ENCODE data around the gene OSBPL9. TPM values are rescaled to one million over a fixed set of nuclear protein-coding genes. Genes with fewer than 3 reads are reported as not detected.

Gene OSBPL9, protein sequence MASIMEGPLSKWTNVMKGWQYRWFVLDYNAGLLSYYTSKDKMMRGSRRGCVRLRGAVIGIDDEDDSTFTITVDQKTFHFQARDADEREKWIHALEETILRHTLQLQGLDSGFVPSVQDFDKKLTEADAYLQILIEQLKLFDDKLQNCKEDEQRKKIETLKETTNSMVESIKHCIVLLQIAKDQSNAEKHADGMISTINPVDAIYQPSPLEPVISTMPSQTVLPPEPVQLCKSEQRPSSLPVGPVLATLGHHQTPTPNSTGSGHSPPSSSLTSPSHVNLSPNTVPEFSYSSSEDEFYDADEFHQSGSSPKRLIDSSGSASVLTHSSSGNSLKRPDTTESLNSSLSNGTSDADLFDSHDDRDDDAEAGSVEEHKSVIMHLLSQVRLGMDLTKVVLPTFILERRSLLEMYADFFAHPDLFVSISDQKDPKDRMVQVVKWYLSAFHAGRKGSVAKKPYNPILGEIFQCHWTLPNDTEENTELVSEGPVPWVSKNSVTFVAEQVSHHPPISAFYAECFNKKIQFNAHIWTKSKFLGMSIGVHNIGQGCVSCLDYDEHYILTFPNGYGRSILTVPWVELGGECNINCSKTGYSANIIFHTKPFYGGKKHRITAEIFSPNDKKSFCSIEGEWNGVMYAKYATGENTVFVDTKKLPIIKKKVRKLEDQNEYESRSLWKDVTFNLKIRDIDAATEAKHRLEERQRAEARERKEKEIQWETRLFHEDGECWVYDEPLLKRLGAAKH
- total RNA-seq: 52.3 TPM
- long read RNA-seq, transcript OSBPL9-207 (20 exons, 2,755 nt): major isoform, 8 of 76 reads
- long read RNA-seq, transcript OSBPL9-205 (24 exons, 2,940 nt): minor isoform, 7 of 76 reads
- long read RNA-seq, transcript OSBPL9-215 (23 exons, 2,831 nt): minor isoform, 6 of 76 reads
- long read RNA-seq, partial matches to known transcripts: 13 of 76 reads
- long read RNA-seq, other reads (novel, unspliced or antisense): 32 of 76 reads

DNA sequence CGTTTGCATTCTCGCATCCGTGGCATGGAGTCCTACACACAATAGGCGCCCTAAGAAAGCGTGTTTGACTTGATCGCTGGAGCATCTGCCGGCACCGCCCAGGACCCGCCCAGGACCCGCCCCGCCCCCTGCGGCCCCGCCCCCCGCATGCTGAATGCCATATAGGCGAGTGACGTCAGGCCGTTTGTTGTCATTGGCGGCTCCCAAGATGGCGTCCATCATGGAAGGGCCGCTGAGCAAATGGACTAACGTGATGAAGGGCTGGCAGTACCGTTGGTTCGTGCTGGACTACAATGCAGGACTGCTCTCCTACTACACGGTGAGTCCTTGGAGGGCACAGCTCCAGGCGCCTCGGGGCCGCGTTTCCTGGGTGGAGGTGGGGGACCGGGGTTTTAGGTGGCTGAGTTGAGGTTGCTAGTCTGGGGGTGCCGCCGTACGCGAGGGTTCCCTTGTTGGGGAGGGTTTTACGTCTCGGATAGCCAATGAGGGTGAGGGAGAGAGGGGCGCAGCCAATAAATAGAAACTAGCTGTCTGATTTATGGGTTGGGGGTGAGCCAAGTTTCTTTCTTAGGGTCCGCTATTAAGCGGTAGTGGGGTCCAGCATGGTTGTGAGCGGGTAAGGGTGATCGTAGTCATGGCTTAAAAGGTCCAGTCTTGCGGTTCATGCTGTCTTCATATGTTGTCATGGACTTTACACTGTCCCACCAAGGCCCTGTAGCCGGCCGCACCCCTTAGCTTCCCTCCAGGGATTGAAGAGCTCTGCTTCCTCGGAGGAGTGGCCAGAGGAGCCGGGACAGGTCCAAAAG is at the start of gene OSBPL9:
OSBPL9 (plus strand) TSS at position 190 of the 806 bp plus-strand sequence; CDS start at position 209, 19 bp downstream.
- intact Hi-C loops (cut with micrococcal nuclease): no loop called here
- ATAC-seq (peak; percentile 92), DNase-seq (peak; percentile 91)

DNA sequence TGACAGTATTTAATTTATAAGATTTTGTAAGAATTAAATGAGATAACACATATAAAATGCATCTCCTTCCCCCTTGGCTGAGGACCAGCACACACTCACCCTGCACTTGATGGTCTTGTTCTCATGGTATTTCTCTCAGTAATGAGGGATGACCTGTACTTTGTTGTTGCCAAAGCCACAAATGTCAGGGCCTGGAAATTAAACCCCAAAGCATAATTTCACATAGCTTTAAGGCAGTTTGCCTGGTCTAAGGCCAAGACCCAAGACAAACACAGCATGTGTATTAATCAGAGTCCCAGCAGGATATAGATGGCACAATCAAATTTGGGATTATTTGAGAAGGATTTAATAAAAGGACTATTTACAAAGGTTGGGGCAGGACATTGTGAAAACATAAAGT is 49.2 kb upstream of the OSBPL9 start:
- intact Hi-C loops (cut with micrococcal nuclease): no loop called here
- DNase-seq (no peak), ATAC-seq (no peak)

DNA sequence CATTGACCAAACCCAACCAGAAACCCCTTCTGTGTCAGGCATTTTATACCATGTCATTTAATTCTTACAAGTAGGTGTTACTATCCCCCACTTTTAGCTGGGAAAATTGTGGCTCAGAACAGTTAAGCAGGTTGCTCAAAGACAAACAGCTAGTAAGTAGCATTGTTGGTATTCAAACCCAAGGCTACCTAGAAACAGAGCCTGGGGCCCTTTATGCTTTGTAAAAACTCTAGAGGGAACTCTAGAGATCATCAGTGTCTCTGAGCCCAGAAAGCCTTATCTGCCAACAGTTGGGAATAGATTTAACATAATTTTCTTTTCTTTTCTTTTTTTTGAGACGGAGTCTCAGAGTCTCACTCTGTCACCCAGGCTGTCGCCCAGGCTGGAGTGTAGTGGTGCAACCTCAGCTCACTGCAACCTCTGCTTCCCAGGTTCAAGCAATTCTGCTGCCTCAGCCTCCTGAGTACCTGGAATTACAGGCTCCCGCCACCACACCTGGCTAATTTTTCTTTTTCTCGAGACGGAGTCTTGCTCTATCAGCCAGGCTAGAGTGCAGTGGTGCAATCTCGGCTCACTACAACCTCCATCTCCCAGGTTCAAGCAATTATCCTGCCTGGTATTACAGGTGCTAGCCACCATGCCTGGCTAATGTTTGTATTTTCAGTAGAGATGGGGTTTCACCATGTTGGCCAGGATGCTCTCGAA is 48.5 kb upstream of the OSBPL9 start:
- DNase-seq: no peak
- no peak for ATAC-seq
- intact Hi-C loops (cut with micrococcal nuclease): no loop called here

DNA sequence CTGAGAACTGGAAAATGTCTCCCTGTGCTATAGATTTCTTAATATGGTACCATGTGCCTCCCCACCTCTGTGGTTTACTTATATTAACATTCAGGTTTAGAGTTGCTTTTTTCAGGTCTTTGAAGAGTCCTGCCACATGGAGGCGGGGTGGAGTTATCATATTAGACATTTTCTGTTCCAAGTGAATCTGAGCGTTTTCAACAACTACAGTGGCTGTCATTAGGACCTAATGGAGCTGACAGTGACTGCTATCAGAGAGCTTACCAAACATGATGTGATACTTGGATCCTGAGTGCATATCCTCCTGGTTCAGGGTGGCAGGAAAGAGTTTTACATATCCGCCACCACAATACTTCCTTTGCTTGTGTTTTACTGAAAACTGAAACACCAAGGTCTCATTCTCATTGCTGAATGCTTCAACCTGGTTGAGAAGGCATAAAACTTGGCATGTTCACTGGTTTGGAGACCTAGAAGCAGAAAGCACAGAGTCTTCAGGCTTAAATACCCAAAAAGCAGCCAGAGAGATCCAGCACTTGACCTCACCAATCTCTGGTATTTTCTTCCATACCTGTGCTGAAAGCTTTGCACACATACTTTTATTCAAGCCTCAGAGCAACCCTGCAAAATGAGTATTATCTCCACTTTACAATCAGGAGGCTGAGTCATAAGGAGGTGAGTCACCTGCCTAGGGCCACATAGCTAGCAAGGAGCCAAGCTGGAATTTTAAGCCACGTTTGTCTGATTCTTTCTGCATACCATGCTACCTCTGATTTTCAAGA is 47.4 kb upstream of the OSBPL9 start:
- no peak for DNase-seq
- peak; percentile 40 for ATAC-seq

DNA sequence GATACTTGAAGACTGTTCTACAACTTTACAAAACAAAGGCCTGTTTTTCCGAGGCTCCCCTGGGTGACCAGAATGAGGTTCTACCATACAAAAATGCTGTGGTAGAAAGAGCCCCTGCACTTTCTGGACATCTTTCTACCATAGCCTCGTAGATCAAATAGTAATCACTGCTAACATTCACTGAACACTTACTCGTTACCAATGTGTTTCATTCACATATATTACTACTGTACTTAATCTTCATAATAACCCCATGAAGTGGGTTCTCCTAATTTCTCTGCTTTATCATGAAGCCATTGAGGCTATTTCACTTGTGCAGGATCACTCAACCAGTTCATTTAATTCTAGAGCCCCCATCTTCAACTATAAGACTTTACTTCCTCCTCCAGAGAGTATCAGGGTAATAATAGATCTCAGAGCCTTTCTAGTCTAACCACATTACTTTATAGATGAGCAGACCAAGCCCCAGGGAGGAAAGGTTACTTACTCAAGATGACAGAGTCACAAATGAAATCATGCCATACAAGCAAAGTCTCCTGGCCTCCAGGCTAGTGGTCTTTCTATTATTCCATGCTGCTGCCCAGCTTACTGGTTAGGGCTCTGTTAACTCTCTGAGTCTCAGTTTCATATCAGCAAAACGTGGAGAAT is 46.7 kb upstream of the OSBPL9 start:
- no peak for DNase-seq
- ATAC-seq: no peak
- intact Hi-C loops (cut with micrococcal nuclease): no loop called here

More for the DNA sequence above, 47.4 kb upstream of the OSBPL9 start:
- intact Hi-C loops (cut with micrococcal nuclease): no loop called here

DNA sequence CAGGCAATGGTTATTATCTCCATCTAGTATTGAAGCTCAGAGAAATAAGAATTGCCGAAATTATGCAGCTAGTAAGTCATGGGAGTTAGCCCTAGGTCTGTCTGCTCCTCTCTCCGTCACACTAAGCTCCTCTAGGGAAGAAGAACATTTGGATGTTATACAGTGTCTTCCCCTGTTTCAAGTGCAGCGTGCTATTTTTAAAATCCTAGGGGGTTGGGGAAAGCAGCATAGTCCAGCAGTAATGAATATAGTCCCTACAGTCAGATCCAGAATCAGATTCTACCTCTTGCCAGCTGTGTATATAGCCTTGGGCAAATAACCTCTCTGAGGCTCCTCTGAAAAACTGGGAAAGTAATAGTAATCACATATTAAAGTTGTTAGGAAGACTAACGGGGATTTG is 44.5 kb upstream of the OSBPL9 start:
- intact Hi-C loops (cut with micrococcal nuclease): no loop called here
- DNase-seq (no peak), ATAC-seq (peak; percentile 83)

DNA sequence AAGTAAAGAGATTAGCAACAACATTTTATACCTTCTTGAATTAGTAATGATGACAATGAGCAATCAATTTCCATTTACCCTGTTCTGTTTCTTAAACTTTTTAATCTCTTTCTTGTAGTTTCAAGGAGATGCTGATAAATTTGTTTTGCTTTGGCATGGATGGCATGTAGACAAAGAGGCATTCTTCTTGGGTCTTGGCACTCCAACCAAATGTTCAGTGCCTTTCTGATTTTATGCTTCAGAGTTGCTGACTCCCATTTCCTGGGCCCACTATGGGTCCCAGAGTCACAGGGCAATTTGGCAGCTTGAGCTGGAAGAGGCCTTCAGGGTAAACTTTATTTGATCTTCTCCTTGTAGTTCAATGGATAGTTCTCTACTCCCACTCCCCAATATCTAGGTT is 42.1 kb upstream of the OSBPL9 start:
- ATAC-seq (no peak), DNase-seq (no peak)
- intact Hi-C loops (cut with micrococcal nuclease): no loop called here

DNA sequence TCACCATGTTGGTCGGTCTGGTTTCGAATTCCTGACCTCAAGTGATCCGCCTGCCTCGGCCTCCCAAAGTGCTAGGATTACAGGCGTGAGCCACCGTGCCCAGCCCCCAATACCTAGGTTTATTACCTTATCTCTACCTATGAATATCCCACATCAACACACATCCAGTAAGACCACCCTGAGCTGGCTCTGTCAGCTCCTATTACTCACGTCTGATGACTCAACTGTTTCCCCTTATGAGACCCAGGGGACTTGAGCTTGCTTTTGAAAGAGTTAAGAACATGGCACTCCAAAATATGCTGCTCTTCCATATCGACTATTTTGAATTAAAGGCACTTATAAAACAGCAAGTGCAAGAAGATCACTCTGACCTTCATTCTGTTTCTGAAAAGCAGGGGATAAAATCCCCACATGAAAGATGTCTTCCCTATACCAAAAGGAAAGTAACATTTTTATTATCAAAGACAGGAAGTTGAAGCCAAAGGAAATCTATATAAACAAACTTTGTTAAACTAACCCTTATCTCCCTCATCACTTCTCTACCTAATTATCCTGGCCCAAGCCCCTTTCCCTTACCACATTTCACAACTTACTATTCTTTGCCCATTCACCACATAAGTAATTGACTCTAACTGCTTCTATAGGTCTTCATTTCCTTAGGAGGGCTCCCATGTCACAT is 41.3 kb upstream of the OSBPL9 start:
- intact Hi-C loops (cut with micrococcal nuclease): no loop called here
- ATAC-seq (no peak), DNase-seq (no peak)

DNA sequence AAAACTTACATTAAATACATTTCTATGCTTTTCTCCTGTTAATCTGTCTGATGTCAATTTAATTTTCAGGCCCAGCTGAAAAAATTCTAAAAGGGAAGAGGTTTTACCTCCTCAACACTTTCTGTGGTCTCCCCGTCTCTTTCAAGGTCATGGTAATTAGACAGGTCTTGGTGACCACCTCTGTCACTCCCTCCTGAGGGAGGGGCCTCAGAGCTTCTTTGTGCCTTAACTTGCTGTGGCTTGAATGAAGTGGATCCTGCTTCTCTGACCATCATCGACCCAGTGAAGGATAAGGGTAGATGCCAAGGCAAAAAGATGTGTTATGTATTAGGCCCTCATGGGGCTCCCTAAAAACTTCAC is 40.8 kb upstream of the OSBPL9 start:
- DNase-seq: no peak
- ATAC-seq: no peak
- intact Hi-C loops (cut with micrococcal nuclease): no loop called here

DNA sequence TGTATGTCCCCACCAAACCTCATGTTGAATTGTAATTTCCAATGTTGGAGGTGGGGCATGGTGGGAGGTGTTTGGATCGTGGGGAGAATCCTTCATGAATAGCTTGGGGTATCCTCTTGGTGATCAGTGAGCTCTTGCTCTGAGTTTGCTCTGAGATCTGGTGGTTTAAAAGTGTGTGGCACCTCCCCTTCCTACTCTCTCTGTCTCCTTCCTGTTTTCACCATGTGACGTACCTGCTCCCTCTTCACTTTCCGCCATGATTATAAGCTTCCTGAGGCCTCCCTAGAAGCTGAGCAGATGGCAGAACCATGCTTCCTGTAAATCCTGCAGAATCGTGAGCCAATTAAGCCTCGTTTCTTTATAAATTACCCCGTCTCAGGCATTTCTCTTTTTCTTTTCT is 40.0 kb upstream of the OSBPL9 start:
- no peak for ATAC-seq
- intact Hi-C loops (cut with micrococcal nuclease): no loop called here
- no peak for DNase-seq

DNA sequence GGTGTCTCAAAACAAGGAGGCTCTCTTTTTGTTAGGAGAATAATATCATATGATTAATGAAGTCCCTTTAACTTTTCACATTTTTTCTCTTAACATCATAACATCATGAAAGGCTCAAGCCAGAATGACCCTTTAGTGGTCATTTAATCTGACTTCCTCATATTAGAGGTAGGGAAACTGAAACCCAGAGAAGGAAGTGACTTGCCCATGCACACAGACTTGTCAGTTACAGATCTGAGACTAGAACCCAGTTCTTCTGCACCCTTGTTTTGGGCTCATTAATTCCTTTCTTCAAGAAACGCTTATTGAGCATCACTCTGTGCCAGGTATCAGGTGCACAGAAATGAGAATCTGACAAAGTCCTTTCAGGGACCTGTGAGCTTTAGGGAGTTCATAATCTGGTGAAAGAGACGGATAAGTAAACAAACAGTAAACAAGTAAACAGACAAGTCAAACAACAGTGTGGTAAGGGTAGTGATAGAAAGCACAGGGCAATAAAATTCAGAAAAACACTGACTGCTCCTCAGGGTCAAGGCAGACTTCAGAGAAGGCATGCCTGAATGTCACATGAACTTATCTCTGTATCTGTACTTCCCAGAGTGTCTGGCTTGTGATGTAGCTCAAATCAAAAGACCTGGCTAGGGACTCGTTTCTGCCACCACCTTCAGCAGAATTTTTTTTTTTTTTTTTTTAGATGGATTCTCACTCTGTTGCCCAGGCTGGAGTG is 38.3 kb upstream of the OSBPL9 start:
- ATAC-seq (peak; percentile 36), DNase-seq (no peak)
- intact Hi-C loops (cut with micrococcal nuclease): no loop called here

DNA sequence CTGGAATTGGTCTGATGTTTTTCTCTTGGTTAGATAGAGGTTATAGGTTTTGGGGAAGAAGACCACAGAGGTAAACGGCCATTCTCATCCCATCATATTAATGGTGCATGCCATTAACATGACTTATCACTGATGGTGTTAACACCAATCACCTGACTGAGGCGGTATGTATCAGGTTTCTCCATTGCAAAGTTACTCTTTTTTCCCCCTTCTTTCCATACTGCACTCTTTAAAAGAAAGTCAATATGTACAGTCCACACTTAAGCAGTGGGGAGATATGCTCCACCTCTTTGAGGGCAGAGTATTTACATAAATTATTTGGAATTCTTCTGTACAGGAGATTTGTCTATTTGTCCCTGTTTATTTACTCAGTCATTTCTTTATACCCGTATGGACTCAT is 35.7 kb upstream of the OSBPL9 start:
- ATAC-seq: no peak
- intact Hi-C loops (cut with micrococcal nuclease): no loop called here
- DNase-seq: no peak

DNA sequence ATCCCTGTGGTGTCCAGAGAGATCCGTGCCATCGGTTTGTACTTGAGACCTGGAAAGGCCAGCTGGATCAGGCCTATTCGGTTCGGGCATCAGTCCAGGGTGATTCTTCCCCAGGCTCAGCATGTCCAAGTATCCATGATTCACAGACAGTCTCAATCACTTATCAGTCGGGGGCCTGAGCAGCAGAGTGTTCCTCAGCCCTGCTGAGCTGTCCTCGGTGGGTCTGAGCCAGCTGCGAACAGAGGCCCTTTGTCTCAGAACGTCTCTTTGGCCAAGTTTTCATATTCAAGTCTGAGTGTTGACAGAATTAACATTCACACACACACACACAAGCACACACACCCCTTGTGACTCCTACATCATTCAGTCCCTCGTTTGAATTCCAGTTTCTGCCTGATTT is 33.4 kb upstream of the OSBPL9 start:
- ATAC-seq: peak; percentile 99
- intact Hi-C loops (cut with micrococcal nuclease): no loop called here
- peak; percentile 89 for DNase-seq

DNA sequence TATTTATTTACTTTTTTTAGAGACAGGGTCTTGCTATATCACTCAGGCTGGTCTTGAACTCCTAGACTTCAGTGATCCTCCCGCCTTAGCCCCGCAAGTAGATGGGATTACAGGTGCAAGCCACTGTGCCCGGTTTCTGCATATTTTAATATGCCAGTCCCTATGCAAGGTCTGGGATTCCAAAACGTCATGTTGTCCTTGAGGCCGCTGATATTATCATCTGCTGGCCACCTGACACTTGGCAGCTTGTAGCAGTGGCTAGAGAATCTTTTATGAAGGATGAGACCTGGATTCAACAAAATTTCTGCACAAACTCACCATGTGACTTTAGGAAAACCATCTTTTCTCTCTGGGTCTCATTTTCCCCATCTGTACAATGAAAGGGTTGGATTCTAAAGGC is 32.9 kb upstream of the OSBPL9 start:
- DNase-seq (no peak), ATAC-seq (peak; percentile 12)
- intact Hi-C loops (cut with micrococcal nuclease): no loop called here

DNA sequence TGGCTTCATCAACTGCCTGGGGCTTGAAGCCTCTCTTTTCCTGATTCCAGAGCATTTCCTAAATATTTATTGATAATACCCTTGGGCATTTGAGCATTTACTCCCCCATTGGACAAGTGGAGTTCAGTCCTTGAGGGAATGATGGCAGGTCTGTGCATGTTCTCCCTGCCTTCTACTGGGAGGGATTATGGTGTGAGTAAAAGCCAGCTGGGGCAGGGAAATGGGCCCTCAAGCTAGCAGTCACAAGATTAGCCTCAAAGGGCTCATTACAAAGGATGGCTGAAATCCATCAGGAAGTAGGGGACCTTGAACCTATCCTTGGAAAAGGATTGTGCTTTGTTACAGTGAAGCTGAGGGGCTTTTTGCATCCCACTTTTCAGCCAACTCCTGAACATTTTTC is 24.2 kb upstream of the OSBPL9 start:
- ATAC-seq: no peak
- no peak for DNase-seq
- intact Hi-C loops (cut with micrococcal nuclease): no loop called here

DNA sequence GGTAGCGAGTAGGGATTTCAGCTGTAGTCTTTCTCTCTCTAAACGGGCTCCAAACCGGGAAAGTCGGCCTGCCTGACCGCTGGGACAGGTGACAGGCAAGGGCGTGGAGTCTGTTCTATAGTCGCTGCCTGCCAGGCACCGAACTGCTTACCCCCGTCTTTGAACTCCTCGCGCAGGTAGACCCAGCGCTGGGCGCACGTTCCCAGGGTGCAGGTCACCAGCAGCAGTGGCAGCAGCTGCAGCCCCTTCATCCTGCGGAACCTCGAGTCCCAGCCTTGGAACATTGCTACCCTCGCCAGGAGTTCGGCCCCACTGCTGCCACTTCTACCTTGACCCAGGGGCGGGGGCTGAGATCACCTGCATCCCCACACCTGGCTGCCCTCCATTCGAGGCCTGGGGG is 22.2 kb upstream of the OSBPL9 start:
- DNase-seq (no peak), ATAC-seq (no peak)
- intact Hi-C loops (cut with micrococcal nuclease): no loop called here

DNA sequence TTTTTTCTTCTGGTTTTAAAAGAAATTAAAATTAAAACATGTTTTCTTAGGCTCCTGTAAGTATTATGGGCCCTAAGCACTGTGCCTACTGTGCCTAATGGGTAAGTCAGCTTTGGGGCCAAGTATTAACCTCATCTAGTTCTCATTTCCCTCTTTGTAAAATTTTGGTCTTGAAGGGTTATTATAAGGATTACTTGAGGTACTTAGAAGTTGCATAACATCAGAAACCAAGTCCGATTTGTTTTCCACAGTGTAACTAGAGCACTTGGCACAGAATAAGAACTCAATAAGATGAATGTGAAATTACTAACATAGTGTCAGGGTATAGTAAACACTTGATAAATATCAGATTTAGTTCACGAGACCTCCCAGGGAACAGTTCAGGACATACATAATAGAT is 16.4 kb upstream of the OSBPL9 start:
- ATAC-seq: no peak
- intact Hi-C loops (cut with micrococcal nuclease): no loop called here
- no peak for DNase-seq

Measured in left ventricle myocardium superior (tissue), 1 donor.